KMS-11 (cell line): Measurements from ENCODE around the gene DDTL.
"Not testable (repeated sequence)": the region's sequence is repeated elsewhere in the genome, so short reads cannot be mapped to it uniquely, and the experiment has no call there.

Experiments
- H2AFZ ChIP-seq: fragments of 200-600 bp; sonication (generic); 2 replicates; pipeline ENCODE4 v1.6.1; 2016; ENCODE audit warnings: antibody characterized with exemption, mixed run types, low read depth
- H3K27ac ChIP-seq: fragments of 200-600 bp; sonication (generic); 2 replicates; pipeline ENCODE4 v1.6.1; 2016; ENCODE audit warnings: mild to moderate bottlenecking, mixed run types
- H3K27me3 ChIP-seq: fragments of 200-600 bp; sonication (generic); 2 replicates; pipeline ENCODE4 v1.6.1; 2017; ENCODE audit warnings: mild to moderate bottlenecking, low read depth, mixed run types, moderate library complexity; ENCODE audit not compliant: insufficient read depth
- H3K36me3 ChIP-seq: fragments of 200-600 bp; sonication (generic); 2 replicates; pipeline ENCODE4 v1.6.1; 2017; ENCODE audit warnings: mild to moderate bottlenecking, mixed run types; ENCODE audit not compliant: insufficient read depth
- H3K4me1 ChIP-seq: fragments of 200-600 bp; sonication (generic); 2 replicates; pipeline ENCODE4 v1.6.1; 2016; ENCODE audit warnings: mild to moderate bottlenecking, low read depth, mixed run types; ENCODE audit not compliant: poor library complexity, severe bottlenecking
- H3K4me2 ChIP-seq: fragments of 200-600 bp; sonication (generic); 2 replicates; pipeline ENCODE4 v1.7.0; 2016; ENCODE audit warnings: mild to moderate bottlenecking, mixed run types
- H3K4me3 ChIP-seq: fragments of 200-600 bp; sonication (generic); IDR thresholded peaks from 2 replicates; pipeline ENCODE4 v1.6.1; 2017; ENCODE audit warnings: low read depth, low read length, mixed read lengths; ENCODE audit not compliant: insufficient read depth
- H3K79me2 ChIP-seq: fragments of 200-600 bp; sonication (generic); 2 replicates; pipeline ENCODE4 v1.6.1; 2016; ENCODE audit warnings: low read depth, mixed run types; ENCODE audit not compliant: insufficient read depth
- H3K9ac ChIP-seq: fragments of 200-600 bp; sonication (generic); 2 replicates; pipeline ENCODE4 v1.6.1; 2016; ENCODE audit warnings: mild to moderate bottlenecking, mixed run types
- H4K20me1 ChIP-seq: fragments of 200-600 bp; sonication (generic); 2 replicates; pipeline ENCODE4 v1.6.1; 2016; ENCODE audit warnings: mild to moderate bottlenecking, mixed run types; ENCODE audit not compliant: insufficient read depth
- TF ChIP-seq, protein P1 (sequence below): fragments of 200-600 bp; sonication (generic); conservative IDR thresholded peaks from 2 replicates; pipeline ENCODE4 v1.6.1; 2017; ENCODE audit warnings: low read depth, mild to moderate bottlenecking, antibody characterized with exemption, low read length, moderate library complexity, mixed read lengths

The DDTL gene

DNA sequence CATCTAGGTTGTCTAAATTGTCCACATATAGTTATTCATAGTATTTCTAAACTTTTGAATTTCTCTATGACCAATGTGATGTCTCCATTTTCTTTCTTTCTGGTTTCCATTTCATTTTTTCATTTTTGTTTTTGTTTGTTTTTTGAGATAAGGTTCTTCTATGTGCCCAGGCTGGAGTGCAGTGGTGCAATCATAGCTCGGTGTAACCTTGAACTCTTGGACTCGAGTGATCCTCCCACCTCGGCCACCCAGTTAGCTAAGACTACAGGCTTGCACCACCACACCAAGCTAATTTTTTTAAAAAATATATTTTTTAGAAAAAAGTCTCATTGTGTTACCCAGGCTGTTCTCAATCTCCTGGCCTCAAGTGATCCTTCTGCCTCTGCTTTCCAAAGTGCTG lies 30.4 kb downstream of the DDTL start:
- no peaks in the 10 kb centered on the region for H4K20me1 ChIP-seq
- H3K9ac ChIP-seq: no peak overlapping the region
- H3K27ac ChIP-seq: no peak overlapping the region
- TF ChIP-seq, protein P1, sequence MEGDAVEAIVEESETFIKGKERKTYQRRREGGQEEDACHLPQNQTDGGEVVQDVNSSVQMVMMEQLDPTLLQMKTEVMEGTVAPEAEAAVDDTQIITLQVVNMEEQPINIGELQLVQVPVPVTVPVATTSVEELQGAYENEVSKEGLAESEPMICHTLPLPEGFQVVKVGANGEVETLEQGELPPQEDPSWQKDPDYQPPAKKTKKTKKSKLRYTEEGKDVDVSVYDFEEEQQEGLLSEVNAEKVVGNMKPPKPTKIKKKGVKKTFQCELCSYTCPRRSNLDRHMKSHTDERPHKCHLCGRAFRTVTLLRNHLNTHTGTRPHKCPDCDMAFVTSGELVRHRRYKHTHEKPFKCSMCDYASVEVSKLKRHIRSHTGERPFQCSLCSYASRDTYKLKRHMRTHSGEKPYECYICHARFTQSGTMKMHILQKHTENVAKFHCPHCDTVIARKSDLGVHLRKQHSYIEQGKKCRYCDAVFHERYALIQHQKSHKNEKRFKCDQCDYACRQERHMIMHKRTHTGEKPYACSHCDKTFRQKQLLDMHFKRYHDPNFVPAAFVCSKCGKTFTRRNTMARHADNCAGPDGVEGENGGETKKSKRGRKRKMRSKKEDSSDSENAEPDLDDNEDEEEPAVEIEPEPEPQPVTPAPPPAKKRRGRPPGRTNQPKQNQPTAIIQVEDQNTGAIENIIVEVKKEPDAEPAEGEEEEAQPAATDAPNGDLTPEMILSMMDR: no peak
- no peaks in the 10 kb centered on the region for H3K4me1 ChIP-seq
- H3K36me3 ChIP-seq: no peaks in the 10 kb centered on the region
- no peak overlapping the region for H3K4me2 ChIP-seq
- no peaks in the 10 kb centered on the region for H3K79me2 ChIP-seq
- H3K27me3 ChIP-seq: no peaks in the 10 kb centered on the region
- no peak overlapping the region for H2AFZ ChIP-seq
- no peak overlapping the region for H3K4me3 ChIP-seq

DNA sequence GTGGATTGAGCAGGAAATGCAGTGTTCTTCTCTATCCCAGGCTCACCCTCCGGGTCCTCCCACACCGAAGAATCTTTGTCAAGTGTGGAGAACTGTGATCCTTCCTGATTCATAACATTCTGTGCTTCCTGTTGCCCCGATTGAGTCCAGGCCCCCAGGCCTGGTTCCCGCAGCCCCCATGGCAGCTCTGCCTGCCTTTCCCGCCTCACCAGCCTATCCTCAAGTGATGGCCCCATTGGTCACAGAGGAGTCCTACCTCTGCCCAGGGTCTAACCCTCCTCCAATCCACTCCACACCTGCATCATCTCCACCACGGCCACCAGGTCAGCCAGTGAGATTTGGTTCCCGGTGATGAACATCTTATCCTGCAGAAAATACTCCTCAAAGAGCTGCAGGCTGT lies 33.1 kb downstream of the DDTL start:
- H2AFZ ChIP-seq, H3K4me1 ChIP-seq, H3K9ac ChIP-seq, H3K27me3 ChIP-seq, H3K4me3 ChIP-seq, H4K20me1 ChIP-seq, H3K36me3 ChIP-seq, H3K27ac ChIP-seq, H3K4me2 ChIP-seq, H3K79me2 ChIP-seq: not testable (repeated sequence)

DNA sequence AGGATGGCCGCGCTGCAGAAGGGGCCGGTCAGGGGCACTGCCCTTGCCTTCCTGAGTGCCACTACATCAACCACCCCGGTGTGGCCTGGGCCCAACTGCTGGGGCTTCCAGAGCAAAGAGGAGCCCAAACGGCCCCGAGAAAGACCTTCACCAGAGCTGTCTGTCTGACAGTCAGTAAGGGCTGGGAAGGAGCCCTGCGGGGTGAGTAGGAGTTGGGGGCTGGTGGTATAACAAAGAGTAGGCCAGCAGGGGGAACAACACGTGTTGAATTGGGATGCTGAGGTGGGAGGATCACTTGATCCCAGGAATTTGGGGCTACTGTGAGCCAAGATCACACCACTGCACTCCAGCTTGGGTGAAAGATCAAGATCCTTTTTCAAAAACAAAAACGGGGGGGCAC lies 34.6 kb downstream of the DDTL start:
- Histone ChIP-seq H3K4me1 (no peaks in the 10 kb centered on the region), H3K79me2 (no peaks in the 10 kb centered on the region), H2AFZ (no peak overlapping the region), H3K9ac (no peak overlapping the region), H3K4me2 (no peak overlapping the region), H3K4me3 (no peak overlapping the region), H3K27ac (no peak overlapping the region), H3K27me3 (no peaks in the 10 kb centered on the region), H4K20me1 (no peaks in the 10 kb centered on the region), H3K36me3 (no peaks in the 10 kb centered on the region)
- TF ChIP-seq, protein P1: no peak

DNA sequence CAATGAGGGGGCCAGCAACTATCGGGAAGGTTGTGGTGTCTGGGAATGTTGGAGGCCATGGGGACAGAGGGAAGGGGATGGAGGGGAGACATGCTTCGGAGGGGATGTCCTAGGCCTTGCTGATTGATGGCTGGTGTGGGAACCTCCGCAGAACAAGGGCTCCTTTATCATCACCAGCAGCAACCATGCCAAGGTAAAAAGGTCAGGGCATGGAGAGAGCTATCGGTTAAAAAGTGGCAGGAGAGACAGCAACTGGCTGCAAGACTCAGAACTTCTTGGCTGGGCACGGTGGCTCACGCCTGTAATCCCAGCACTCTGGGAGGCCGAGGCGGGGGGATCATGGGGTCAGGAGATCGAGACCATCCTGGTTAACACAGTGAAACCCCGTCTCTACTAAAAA lies 35.6 kb downstream of the DDTL start:
- no peak overlapping the region for H3K9ac ChIP-seq
- H3K27ac ChIP-seq: no peak overlapping the region
- H2AFZ ChIP-seq: no peak overlapping the region
- no peaks in the 10 kb centered on the region for H3K4me1 ChIP-seq
- H3K4me2 ChIP-seq: no peak overlapping the region
- H3K79me2 ChIP-seq: no peaks in the 10 kb centered on the region
- TF ChIP-seq, protein P1: no peak
- H4K20me1 ChIP-seq: no peaks in the 10 kb centered on the region
- H3K27me3 ChIP-seq: no peaks in the 10 kb centered on the region
- H3K4me3 ChIP-seq: no peak overlapping the region
- H3K36me3 ChIP-seq: no peaks in the 10 kb centered on the region

DNA sequence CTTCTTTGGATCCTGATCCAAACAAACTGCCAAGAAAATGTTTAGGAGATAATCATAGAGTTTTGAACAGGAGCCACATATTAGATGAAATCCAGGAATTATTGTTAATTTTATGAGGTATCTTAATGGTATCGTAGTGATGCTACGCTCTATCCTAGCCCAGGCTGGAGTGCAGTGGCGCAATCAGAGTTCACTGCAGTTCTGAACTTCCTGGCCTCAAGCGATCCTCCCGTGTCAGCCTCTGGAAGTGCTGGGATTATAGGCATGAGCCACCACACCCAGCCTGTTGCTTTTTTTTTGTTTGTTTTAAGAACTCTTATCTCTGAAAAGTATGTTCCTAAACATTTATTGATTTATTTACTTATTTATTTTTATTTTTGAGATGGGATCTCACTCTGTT lies 36.2 kb downstream of the DDTL start:
- Histone ChIP-seq H3K4me1 (no peaks in the 10 kb centered on the region), H3K4me3 (no peak overlapping the region), H4K20me1 (no peaks in the 10 kb centered on the region), H3K27me3 (no peaks in the 10 kb centered on the region), H3K9ac (no peak overlapping the region), H3K27ac (no peak overlapping the region), H2AFZ (no peak overlapping the region), H3K4me2 (no peak overlapping the region), H3K79me2 (no peaks in the 10 kb centered on the region), H3K36me3 (no peaks in the 10 kb centered on the region)
- TF ChIP-seq, protein P1: no peak
